ENCODE results near the gene GSPT1.
A peak's percentile ranks its signal among the peaks of the same experiment; 100 is the strongest.
"Not testable (repeated sequence)": the region's sequence is repeated elsewhere in the genome, so short reads cannot be mapped to it uniquely, and the experiment has no call there.

Gene GSPT1

GRCh38 chr16:11915644-11916523 is at the start of gene GSPT1:
Gene GSPT1, minus strand, starts transcription at chr16:11915956. Its CDS starts 236 bp downstream, at chr16:11915720.
- peak; percentile 94 for DNase-seq (ENCODE audit: low spot score)

- no peak for DNase-seq (ENCODE audit: low spot score)
Measured at GRCh38 chr16:11964761-11965551, 49.2 kb upstream of the GSPT1 start, which contains the start of gene TNFRSF17. Gene TNFRSF17, plus strand, starts transcription at chr16:11965210. Its CDS starts 115 bp downstream, at chr16:11965325.

- no peak for DNase-seq (ENCODE audit: low spot score)
Measured at GRCh38 chr16:11963706-11964105, 48.0 kb upstream of the GSPT1 start.

- not testable (repeated sequence) for DNase-seq (ENCODE audit: low spot score)
Measured at GRCh38 chr16:11962978-11963377, 47.2 kb upstream of the GSPT1 start.

GRCh38 chr16:11962457-11962856 is 46.7 kb upstream of the GSPT1 start:
- DNase-seq (ENCODE audit: low spot score) = not testable (repeated sequence)

GRCh38 chr16:11957591-11958395 is 42.0 kb upstream of the GSPT1 start:
- no peak for DNase-seq (ENCODE audit: low spot score)

- no peak for DNase-seq (ENCODE audit: low spot score)
Measured at GRCh38 chr16:11956558-11956957, 40.8 kb upstream of the GSPT1 start.

GRCh38 chr16:11955713-11956123 is 40.0 kb upstream of the GSPT1 start:
- DNase-seq (ENCODE audit: low spot score) = peak; percentile 85

- DNase-seq (ENCODE audit: low spot score) = not testable (repeated sequence)
Measured at GRCh38 chr16:11953576-11953975, 37.8 kb upstream of the GSPT1 start.

- no peak for DNase-seq (ENCODE audit: low spot score)
Measured at GRCh38 chr16:11950388-11950787, 34.6 kb upstream of the GSPT1 start.

- DNase-seq (ENCODE audit: low spot score) = peak; percentile 64
Measured at GRCh38 chr16:11949527-11949926, 33.8 kb upstream of the GSPT1 start.

- no peak for DNase-seq (ENCODE audit: low spot score)
Measured at GRCh38 chr16:11948819-11949218, 33.1 kb upstream of the GSPT1 start.

GRCh38 chr16:11946433-11946832 is 30.7 kb upstream of the GSPT1 start:
- DNase-seq (ENCODE audit: low spot score) = no peak

- not testable (repeated sequence) for DNase-seq (ENCODE audit: low spot score)
Measured at GRCh38 chr16:11941945-11942344, 26.2 kb upstream of the GSPT1 start, which contains the start of gene NPIPB2. Gene NPIPB2, minus strand, starts transcription at chr16:11942045. Its CDS starts 0 bp downstream, at chr16:11942045.

GRCh38 chr16:11927350-11927749 is 11.6 kb upstream of the GSPT1 start:
- DNase-seq (ENCODE audit: low spot score) = not testable (repeated sequence)

- not testable (repeated sequence) for DNase-seq (ENCODE audit: low spot score)
Measured at GRCh38 chr16:11924046-11924445, 8.3 kb upstream of the GSPT1 start.

- no peak for DNase-seq (ENCODE audit: low spot score)
Measured at GRCh38 chr16:11916524-11917285, 949 bp upstream of the GSPT1 start.

GRCh38 chr16:11915114-11915643 is 577 bp downstream of the GSPT1 start:
- peak; percentile 47 for DNase-seq (ENCODE audit: low spot score)

GRCh38 chr16:11914210-11915113 is 1.3 kb downstream of the GSPT1 start:
- DNase-seq (ENCODE audit: low spot score) = peak; percentile 42
